Measurements from ENCODE around the gene ACTN4. TPM values are rescaled to one million over a fixed set of nuclear protein-coding genes. Genes with fewer than 3 reads are reported as not detected.

The ACTN4 gene
- total and polyA plus RNA-seq, 10 of the 15 experiments (the other 5 are each of a cell fraction or from before 2014, with no cell fraction given) = 2.4 to 293 (median 72.5) TPM

GRCh38 chr19:38655148-38655824 lies 7.8 kb downstream of the ACTN4 start:
- Histone ChIP-seq H3K27me3 (replicated peaks in 1 of 2; ENCODE audit: control insufficient read depth in 2 of 2, insufficient read depth in 2 of 2, low read length in 1 of 2) (no peaks in the 10 kb centered on the region), H3K27ac (ENCODE audit: control insufficient read depth, insufficient read depth) (peak overlapping the region; percentile 51), H2AFZ (ENCODE audit: control insufficient read depth, low read depth, low read length) (no peak overlapping the region), H3K4me3 (peak overlapping the region; percentile 15; the same call in 1 of the 2 replicates), H3K36me3 (ENCODE audit: control insufficient read depth in 2 of 2, insufficient read depth in 2 of 2, low read length in 1 of 2) (peaks cover 0 to 5% of the 10 kb centered on the region in 2 experiments; a peak in 1 of 4 replicates), H4K20me1 (ENCODE audit: control insufficient read depth, insufficient read depth) (no peaks in the 10 kb centered on the region; the same call in 1 of the 2 replicates), H3K4me1 (ENCODE audit: control insufficient read depth, insufficient read depth, low read length) (peaks cover 32% of the 10 kb centered on the region), H3K79me2 (ENCODE audit: control insufficient read depth, insufficient read depth, low read length) (peaks cover 91% of the 10 kb centered on the region), H3K9ac (ENCODE audit: control insufficient read depth, insufficient read depth, low read length) (peak overlapping the region; percentile 5; the same call in 1 of the 2 replicates), H3K9me3 (replicated peaks; ENCODE audit: control insufficient read depth, insufficient read depth, low read length) (no peaks in the 10 kb centered on the region), H3K4me2 (ENCODE audit: control insufficient read depth, insufficient read depth) (peak overlapping the region; percentile 49)
- ATAC-seq = peak; percentile 75
- DNase-seq (ENCODE audit: low read depth, low spot score) = no peak
- ChIA-PET CTCF (interaction anchor here (2.0 kb wide), 1 partner anchor 13 kb away, joined by 6 read pairs; no protein-coding TSS in a partner anchor), SMC1A (ENCODE audit: uncharacterized antibody, unreplicated experiment) (interaction anchor here (1.0 kb wide), 1 partner anchor 14 kb away, joined by 3 read pairs; no protein-coding TSS in a partner anchor), POLR2A (no interaction called here), RAD21 (ENCODE audit: unreplicated experiment) (no interaction called here)
- peak; percentile 90 for FAIRE-seq
- in situ Hi-C loops (cut with MboI) (no loop called here), intact Hi-C loops (cut with micrococcal nuclease; ENCODE audit: unreplicated experiment) (no loop called here)
- WGBS (ENCODE audit: insufficient coverage, insufficient replicate concordance, low lambda C conversion rate, missing lambda C conversion rate) = 3% methylated on average over 5 of the region's 5 CpGs
- BruUV-seq (replicated peaks) = no TSS peak
- TF ChIP-seq RB1 (IDR thresholded peaks at IDR 0.05; ENCODE audit: borderline replicate concordance) (no peak), POLR2AphosphoS2 (IDR thresholded peaks at IDR 0.05; ENCODE audit: low read depth, low read length) (no peak), SRF (IDR thresholded peaks at IDR 0.05; ENCODE audit: low read depth in 2 of 2, low read length in 2 of 2) (no peak), NR2C2 (IDR thresholded peaks at IDR 0.05; ENCODE audit: borderline replicate concordance, control insufficient read depth, insufficient read length, low read depth) (no peak), MTA3 (IDR thresholded peaks at IDR 0.05; ENCODE audit: borderline replicate concordance, low read length) (peak; percentile 28; the same call in 1 of the 2 replicates), IKZF2 (IDR thresholded peaks at IDR 0.05) (peak in 1 of 2 experiments; percentile 35; a peak in 1 of 4 replicates), TCF3 (IDR thresholded peaks at IDR 0.05; ENCODE audit: borderline replicate concordance, insufficient read depth, low read depth, low read length) (no peak), NR2C1 (IDR thresholded peaks at IDR 0.05) (no peak), ZBED1 (IDR thresholded peaks at IDR 0.05; ENCODE audit: borderline replicate concordance) (0 out of 2 replicates have a peak, but pooled peaks have one; percentile 55), ZNF622 (IDR thresholded peaks at IDR 0.05) (no peak), ASH2L (IDR thresholded peaks at IDR 0.05; ENCODE audit: borderline replicate concordance, low read depth) (no peak), BRCA1 (IDR thresholded peaks at IDR 0.05; ENCODE audit: low read depth, low read length) (no peak), ZNF24 (IDR thresholded peaks at IDR 0.05) (no peak), SKIL (IDR thresholded peaks at IDR 0.05; ENCODE audit: low read depth, poor library complexity, severe bottlenecking) (no peak), CHD4 (IDR thresholded peaks at IDR 0.05) (no peak), POLR2AphosphoS5 (IDR thresholded peaks at IDR 0.05; ENCODE audit: low read length) (no peak), BCLAF1 (IDR thresholded peaks at IDR 0.05) (no peak), BCL3 (IDR thresholded peaks at IDR 0.05; ENCODE audit: borderline replicate concordance, insufficient read depth, low read depth, low read length, poor library complexity, severe bottlenecking) (no peak)

All from GM12878 (cell line).